GM21447 (cell line): ENCODE measurements around the gene RGPD6.
A peak's percentile ranks its signal among the peaks of the same experiment; 100 is the strongest.
"Not testable (repeated sequence)": the region's sequence is repeated elsewhere in the genome, so short reads cannot be mapped to it uniquely, and the experiment has no call there.

Experiments
- ATAC-seq: cut with Tn5 transposase; IDR thresholded peaks from one replicate; pipeline ENCODE4 v1.9.1; 2021; ENCODE audit not compliant: unreplicated experiment

The RGPD6 gene

GRCh38 chr2:110576763-110577416 is at the start of gene RGPD6:
Gene RGPD6 (minus strand): TSS chr2:110577222. CDS start chr2:110577024, 198 bp downstream.
- ATAC-seq = peak; percentile 94

- not testable (repeated sequence) for ATAC-seq
Observed at GRCh38 chr2:110619326-110619939, 42.4 kb upstream of the RGPD6 start.

- not testable (repeated sequence) for ATAC-seq
Observed at GRCh38 chr2:110613927-110614326, 36.9 kb upstream of the RGPD6 start.

GRCh38 chr2:110610613-110611250 is 33.7 kb upstream of the RGPD6 start:
- not testable (repeated sequence) for ATAC-seq

GRCh38 chr2:110609843-110610612 is 33.0 kb upstream of the RGPD6 start:
- not testable (repeated sequence) for ATAC-seq

- ATAC-seq = not testable (repeated sequence)
Observed at GRCh38 chr2:110608788-110609502, 31.9 kb upstream of the RGPD6 start.

GRCh38 chr2:110605057-110605456 is 28.0 kb upstream of the RGPD6 start:
- not testable (repeated sequence) for ATAC-seq

- not testable (repeated sequence) for ATAC-seq
Observed at GRCh38 chr2:110603917-110604591, 27.0 kb upstream of the RGPD6 start.

GRCh38 chr2:110602139-110602538 is 25.1 kb upstream of the RGPD6 start:
- not testable (repeated sequence) for ATAC-seq

GRCh38 chr2:110591973-110592372 is 15.0 kb upstream of the RGPD6 start:
- ATAC-seq = not testable (repeated sequence)

GRCh38 chr2:110589677-110590330 is 12.8 kb upstream of the RGPD6 start:
- ATAC-seq = not testable (repeated sequence)

- not testable (repeated sequence) for ATAC-seq
Observed at GRCh38 chr2:110588520-110588919, 11.5 kb upstream of the RGPD6 start.

GRCh38 chr2:110579216-110579965 is 2.4 kb upstream of the RGPD6 start:
- not testable (repeated sequence) for ATAC-seq

GRCh38 chr2:110578429-110578828 is 1.4 kb upstream of the RGPD6 start:
- ATAC-seq = peak; percentile 54

- peak; percentile 91 for ATAC-seq
Observed at GRCh38 chr2:110499755-110500377, 77.2 kb downstream of the RGPD6 start.

- ATAC-seq = not testable (repeated sequence)
Observed at GRCh38 chr2:110496027-110496426, 81.0 kb downstream of the RGPD6 start.

GRCh38 chr2:110494488-110494887 is 82.5 kb downstream of the RGPD6 start:
- ATAC-seq = not testable (repeated sequence)

- not testable (repeated sequence) for ATAC-seq
Observed at GRCh38 chr2:110488991-110489390, 88.0 kb downstream of the RGPD6 start.
